ENCODE results near the gene THRB. TPM values are rescaled to one million over a fixed set of nuclear protein-coding genes. Genes with fewer than 3 reads are reported as not detected.
A peak's percentile ranks its signal among the peaks of the same experiment; 100 is the strongest.

THRB gene
- total RNA-seq, 1 donor from 2014 or later: 19.7 TPM

DNA sequence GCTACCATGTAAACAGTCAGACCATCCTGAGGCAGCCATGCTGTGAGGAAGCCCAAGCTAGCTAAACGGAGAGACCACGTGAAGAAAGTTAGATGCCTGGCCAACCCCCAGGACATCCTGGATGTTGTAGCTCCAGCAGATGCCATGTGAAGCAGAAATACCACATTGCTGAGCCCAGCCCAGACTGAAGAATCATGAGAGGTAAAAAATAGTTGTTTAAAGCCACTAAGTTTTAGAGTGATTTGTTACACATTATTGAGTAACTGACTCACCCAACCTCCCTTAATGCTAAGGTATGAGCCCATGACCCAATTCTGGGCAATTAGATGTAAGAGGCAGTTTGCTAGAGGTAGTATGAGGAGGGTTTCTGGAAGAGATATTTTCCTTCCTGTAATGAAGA lies 200.5 kb downstream of the THRB start:
- ATAC-seq: no peak
- no peak overlapping the region for H3K4me3 ChIP-seq
- intact Hi-C loops (cut with DNase I): no loop called here
- DNase-seq: no peak
- H3K4me1 ChIP-seq: no peaks in the 10 kb centered on the region
- H3K27ac ChIP-seq: no peak overlapping the region
- H3K9me3 ChIP-seq: no peaks in the 10 kb centered on the region
- H3K36me3 ChIP-seq: no peaks in the 10 kb centered on the region
- TF ChIP-seq, protein P1, sequence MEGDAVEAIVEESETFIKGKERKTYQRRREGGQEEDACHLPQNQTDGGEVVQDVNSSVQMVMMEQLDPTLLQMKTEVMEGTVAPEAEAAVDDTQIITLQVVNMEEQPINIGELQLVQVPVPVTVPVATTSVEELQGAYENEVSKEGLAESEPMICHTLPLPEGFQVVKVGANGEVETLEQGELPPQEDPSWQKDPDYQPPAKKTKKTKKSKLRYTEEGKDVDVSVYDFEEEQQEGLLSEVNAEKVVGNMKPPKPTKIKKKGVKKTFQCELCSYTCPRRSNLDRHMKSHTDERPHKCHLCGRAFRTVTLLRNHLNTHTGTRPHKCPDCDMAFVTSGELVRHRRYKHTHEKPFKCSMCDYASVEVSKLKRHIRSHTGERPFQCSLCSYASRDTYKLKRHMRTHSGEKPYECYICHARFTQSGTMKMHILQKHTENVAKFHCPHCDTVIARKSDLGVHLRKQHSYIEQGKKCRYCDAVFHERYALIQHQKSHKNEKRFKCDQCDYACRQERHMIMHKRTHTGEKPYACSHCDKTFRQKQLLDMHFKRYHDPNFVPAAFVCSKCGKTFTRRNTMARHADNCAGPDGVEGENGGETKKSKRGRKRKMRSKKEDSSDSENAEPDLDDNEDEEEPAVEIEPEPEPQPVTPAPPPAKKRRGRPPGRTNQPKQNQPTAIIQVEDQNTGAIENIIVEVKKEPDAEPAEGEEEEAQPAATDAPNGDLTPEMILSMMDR (IDR thresholded peaks at IDR 0.05): no peak
- no peaks in the 10 kb centered on the region for H3K27me3 ChIP-seq

DNA sequence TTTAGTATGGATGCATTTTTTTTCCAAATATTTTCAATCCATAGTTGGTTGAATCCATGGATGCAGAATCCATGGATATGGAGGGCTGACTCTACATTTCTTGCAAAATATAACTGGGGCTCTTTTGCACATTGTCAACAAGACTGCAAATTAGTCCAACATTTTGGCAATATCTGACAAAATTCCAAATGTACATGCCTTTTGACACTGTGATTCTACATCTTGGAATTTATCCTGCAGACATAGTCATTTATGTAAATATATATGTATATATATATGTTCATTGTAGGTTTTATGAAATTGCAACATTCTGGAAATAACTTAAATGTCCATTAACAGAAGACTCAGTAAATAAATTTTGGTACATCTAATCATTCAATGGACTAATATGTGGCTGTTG lies 203.0 kb downstream of the THRB start:
- intact Hi-C loops (cut with DNase I): no loop called here
- no peak overlapping the region for H3K4me3 ChIP-seq
- H3K27me3 ChIP-seq: no peaks in the 10 kb centered on the region
- H3K36me3 ChIP-seq: no peaks in the 10 kb centered on the region
- TF ChIP-seq, protein P1 (IDR thresholded peaks at IDR 0.05): no peak
- DNase-seq (no peak), ATAC-seq (no peak)
- no peaks in the 10 kb centered on the region for H3K9me3 ChIP-seq
- no peak overlapping the region for H3K27ac ChIP-seq
- peaks cover 21% of the 10 kb centered on the region for H3K4me1 ChIP-seq

DNA sequence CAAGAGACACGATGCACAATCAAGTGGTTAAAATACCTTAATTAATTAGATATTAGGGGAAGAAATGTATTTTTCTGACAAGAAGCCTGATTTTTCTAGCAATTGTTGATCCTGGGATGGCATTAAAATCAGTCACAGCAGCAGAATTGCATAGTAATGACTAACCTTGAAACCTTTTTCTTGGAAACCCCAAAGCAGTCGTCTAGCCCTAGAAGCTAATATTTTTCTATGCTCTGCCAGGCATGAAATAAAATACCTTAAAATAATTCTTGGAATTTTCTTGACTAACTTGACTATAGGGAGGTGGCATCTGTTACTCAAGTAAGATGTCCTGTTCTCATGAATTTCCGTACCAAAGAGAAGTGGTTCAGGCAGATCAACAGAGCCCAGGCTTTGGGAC lies 204.1 kb downstream of the THRB start:
- no peak for DNase-seq
- Histone ChIP-seq H3K27me3 (no peaks in the 10 kb centered on the region), H3K27ac (no peak overlapping the region), H3K4me3 (no peak overlapping the region), H3K9me3 (no peaks in the 10 kb centered on the region), H3K4me1 (peaks cover 21% of the 10 kb centered on the region), H3K36me3 (no peaks in the 10 kb centered on the region)
- TF ChIP-seq, protein P1 (IDR thresholded peaks at IDR 0.05): no peak
- intact Hi-C loops (cut with DNase I): no loop called here
- no peak for ATAC-seq

DNA sequence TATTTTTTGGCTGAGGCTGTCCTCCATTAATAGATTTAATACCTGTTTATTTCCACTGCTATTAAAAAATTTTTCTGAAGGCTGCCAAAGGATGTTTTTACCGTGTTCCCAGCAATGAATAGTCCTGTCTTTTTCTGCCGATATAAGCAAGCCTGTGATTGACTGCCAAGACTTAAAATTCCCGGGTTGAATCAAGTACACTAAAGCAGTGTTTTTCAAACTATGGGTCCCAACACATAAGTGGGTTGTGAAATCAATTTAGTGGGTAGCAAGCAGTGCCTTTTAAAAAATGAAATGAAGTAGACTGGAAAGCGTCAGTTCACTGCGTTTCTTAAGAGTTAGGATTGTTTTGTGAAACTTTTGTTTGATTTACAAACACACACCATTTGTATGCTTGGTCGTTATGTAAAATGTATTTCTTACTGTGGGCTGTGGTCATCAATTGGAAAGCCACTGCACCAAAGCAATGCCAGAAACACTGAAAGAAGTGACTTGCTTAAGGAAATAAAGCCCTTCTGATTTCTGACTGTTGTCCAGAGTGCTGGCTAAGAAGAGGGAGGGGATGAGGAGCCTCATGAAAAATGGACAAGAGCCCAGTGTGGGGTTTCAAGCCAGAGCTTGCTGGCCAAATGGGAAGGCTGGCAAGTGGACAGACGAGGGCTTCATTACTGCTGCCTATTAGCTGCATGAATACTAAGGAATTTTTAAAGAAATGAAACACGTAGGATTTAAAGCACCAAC lies 206.0 kb downstream of the THRB start:
- intact Hi-C loops (cut with DNase I): no loop called here
- TF ChIP-seq, protein P1 (IDR thresholded peaks at IDR 0.05): no peak
- H3K27ac ChIP-seq: peak overlapping the region; percentile 12
- H3K4me1 ChIP-seq: peaks cover 21% of the 10 kb centered on the region
- H3K4me3 ChIP-seq: no peak overlapping the region
- ATAC-seq: peak; percentile 55
- H3K27me3 ChIP-seq: no peaks in the 10 kb centered on the region
- no peak for DNase-seq
- no peaks in the 10 kb centered on the region for H3K9me3 ChIP-seq
- no peaks in the 10 kb centered on the region for H3K36me3 ChIP-seq

DNA sequence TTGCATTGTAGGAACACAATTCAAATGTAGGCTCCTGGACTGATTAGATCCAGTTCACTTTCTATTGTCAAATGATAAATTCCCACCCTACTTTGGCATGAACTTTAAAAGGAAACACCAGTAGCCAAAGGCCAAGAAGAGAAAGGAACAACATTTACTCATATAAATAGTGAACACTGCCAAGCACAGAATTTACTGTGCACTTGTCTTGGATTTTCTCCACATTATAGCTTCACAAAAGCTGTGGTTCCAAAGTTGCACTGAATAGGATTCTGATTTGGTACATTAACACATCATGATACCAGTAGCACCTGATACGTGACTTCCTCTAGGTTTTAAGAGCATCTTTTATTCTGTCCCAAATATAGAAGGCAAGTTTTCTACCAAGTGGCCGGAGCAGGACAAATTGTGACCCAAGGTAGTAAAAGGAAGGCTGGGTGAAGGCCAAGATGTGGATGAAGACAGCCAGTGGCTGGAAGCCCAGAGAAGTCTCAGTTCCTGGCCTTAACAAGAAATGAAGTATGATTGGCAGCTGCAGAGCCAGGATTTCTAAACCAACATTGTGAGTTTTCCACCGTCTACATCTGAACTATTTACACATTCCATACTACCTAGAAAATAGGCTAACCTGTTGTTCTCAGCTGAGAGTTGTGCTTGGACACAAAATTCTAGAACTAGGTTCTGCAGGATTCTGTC lies 206.7 kb downstream of the THRB start:
- ATAC-seq (peak; percentile 47), DNase-seq (no peak)
- peaks cover 21% of the 10 kb centered on the region for H3K4me1 ChIP-seq
- H3K4me3 ChIP-seq: no peak overlapping the region
- H3K36me3 ChIP-seq: no peaks in the 10 kb centered on the region
- no peak overlapping the region for H3K27ac ChIP-seq
- TF ChIP-seq, protein P1 (IDR thresholded peaks at IDR 0.05): no peak
- no peaks in the 10 kb centered on the region for H3K9me3 ChIP-seq
- intact Hi-C loops (cut with DNase I): no loop called here
- H3K27me3 ChIP-seq: no peaks in the 10 kb centered on the region
